ENCODE results near the gene FHDC1.

DNA sequence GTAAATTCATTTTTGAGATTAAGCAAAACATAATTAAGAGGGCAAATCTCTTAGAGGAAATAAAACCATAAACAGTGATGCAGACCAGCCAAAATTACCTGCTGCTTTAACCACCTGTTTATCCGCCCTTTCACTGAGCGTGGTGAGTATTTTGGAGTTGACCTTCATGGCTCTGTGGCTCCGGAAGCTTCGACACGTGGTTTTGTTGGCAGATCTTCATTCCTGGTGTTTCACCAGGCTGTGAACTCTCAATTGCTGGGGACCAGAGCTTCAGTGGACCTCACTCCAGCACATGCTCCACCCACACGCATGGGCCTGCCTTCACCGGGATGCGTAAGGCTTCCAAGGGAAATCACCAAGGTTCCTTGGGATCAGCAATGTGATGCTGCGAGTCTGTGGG lies 83.8 kb downstream of the FHDC1 start:
- TF ChIP-seq, protein P1, sequence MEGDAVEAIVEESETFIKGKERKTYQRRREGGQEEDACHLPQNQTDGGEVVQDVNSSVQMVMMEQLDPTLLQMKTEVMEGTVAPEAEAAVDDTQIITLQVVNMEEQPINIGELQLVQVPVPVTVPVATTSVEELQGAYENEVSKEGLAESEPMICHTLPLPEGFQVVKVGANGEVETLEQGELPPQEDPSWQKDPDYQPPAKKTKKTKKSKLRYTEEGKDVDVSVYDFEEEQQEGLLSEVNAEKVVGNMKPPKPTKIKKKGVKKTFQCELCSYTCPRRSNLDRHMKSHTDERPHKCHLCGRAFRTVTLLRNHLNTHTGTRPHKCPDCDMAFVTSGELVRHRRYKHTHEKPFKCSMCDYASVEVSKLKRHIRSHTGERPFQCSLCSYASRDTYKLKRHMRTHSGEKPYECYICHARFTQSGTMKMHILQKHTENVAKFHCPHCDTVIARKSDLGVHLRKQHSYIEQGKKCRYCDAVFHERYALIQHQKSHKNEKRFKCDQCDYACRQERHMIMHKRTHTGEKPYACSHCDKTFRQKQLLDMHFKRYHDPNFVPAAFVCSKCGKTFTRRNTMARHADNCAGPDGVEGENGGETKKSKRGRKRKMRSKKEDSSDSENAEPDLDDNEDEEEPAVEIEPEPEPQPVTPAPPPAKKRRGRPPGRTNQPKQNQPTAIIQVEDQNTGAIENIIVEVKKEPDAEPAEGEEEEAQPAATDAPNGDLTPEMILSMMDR (IDR thresholded peaks at IDR 0.05), result no peak
- TF ChIP-seq POLR2A (IDR thresholded peaks at IDR 0.05), result no peak

Measured in Peyer's patch (tissue), 4 donors.